ENCODE measurements around the gene ERC2.

Gene ERC2

DNA sequence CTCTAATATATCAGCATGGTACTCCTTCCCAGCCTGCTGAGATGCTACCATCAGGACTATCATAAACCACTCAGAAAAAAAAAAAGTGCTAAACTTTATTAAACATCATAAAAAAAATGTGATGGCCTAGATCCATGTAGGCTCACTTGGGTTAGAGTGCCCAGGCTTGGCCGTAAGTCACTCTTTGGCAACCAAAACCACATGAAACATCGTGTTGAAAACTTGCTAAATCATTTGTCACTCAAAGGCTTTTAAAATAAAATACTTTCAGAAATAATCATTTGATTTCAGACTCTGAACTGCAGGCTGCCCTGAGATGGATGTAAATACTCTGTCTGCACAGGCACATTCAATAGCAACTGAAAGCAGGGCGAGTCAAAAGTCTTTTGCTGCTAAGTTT, 902.7 kb downstream of the ERC2 start:
- no peak for DNase-seq
- intact Hi-C loops (cut with DNase I) = no loop called here

DNA sequence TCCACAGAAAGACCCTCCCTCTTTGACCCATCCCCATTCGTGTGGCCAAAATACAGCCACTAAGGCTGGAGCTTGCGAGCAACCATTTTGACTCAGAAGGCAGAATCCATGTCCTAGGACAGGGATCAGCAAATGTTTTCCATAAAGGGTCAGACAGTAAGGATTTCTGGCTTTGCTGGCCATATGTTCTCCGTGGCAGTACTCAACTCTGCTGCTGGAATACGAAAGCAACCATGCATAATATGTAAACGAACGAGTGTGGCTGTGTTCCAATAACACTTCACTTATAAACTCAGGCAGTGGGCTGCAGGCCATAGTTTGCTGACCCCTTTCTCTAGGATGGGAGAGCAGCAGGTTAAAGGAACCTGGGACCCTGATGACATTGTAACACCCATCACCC, 903.5 kb downstream of the ERC2 start:
- no peak for DNase-seq
- intact Hi-C loops (cut with DNase I) = no loop called here

DNA sequence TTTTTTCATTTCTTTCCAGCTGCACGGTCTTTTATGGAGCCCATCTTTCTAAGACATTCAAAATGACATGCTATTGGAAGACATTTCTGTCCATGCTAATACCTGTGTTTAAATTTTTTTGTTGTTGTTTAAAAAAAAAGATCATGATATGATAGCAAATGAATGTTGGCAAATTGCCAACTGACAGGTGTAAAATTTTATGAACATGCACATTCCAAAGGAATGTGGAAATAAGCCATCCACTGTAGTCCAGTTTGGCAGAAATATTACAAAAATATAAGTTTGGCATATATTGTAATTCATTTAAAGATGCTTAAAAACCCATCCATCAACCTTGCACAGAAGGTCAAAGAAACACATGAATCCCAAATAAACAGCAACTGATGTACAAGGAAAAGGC, 905.6 kb downstream of the ERC2 start:
- DNase-seq = no peak
- intact Hi-C loops (cut with DNase I) = no loop called here

DNA sequence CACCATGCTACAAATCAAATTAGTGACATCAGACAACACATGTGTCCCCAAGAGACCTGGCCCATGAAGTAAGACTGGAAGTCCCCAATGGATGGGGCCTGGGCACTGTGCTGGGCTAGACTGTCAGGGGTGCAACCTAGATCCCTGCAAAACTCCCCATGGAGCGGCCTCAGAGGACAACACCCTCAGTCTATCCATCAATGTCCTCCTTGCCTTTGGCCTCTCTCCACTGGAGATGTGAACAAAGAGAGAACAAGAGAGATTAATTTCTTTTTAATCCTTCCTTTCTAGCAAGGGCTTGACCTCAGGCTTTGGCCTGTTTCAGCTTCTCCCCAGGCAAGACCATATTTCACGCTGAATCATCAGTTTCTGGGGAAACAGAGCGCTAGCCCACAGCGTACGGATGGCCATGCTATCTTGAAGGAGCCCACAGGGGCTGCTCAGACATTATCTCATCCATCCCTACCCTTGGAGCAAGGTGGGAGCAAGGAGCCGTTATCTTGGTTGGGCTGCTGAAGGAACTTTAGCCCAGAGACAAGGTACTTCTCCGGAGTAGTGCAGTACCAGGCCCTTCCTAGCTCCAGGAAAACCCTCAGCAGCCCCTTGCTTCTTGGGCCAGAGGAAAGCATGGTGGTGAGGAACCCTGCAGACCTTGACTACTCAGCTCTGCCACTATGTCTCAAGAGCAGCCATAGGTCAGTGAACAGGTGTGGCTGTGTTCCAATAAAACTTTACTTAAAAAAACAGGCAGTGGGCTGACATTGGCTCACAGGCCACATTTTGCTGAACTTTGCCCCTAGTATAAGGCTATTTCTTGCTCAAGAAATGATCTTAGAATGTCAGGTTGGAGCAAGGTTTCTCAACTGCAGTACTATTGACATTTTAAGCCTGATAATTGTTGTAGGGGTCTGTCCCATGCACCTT, 908.5 kb downstream of the ERC2 start:
- intact Hi-C loops (cut with DNase I) = no loop called here
- no peak for DNase-seq

DNA sequence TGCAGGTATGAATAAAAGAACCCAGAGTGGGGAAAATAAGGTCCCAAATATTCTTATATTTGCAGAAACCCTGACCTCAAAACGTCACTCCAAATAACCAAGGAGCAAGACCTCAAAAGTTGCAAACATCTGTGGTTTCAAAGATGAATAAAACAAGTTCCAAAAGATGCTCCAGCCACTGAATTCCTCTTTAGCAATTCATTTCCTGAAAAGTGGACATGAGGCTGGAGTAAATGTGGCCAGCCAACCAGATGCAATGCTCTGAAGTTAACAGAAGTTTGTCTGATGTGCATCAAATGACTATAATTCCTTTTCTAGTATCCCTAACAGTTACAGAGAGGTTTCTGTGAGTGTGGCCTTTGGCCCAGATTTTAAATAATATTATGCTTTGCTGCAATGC, 910.0 kb downstream of the ERC2 start:
- DNase-seq = no peak
- intact Hi-C loops (cut with DNase I) = no loop called here

DNA sequence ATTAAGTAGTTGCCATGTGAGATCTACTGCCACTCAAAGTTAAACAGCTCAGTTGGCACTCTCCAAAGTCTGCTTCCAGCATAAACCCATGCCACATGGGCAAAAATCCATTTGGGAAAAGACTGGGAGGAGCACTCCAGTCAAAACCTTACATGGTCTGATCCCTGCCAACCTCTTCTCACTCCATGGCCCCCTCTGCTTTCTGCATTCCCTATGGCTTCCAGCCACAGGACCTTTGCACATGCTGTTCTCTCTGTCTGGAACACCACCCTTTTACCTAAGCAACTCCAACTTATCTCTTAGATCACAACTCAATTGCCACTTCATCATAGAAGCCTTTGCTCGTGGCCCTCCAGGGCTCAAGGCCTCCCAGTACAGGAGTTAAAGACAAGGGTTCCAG, 910.7 kb downstream of the ERC2 start:
- DNase-seq = no peak
- intact Hi-C loops (cut with DNase I) = no loop called here

DNA sequence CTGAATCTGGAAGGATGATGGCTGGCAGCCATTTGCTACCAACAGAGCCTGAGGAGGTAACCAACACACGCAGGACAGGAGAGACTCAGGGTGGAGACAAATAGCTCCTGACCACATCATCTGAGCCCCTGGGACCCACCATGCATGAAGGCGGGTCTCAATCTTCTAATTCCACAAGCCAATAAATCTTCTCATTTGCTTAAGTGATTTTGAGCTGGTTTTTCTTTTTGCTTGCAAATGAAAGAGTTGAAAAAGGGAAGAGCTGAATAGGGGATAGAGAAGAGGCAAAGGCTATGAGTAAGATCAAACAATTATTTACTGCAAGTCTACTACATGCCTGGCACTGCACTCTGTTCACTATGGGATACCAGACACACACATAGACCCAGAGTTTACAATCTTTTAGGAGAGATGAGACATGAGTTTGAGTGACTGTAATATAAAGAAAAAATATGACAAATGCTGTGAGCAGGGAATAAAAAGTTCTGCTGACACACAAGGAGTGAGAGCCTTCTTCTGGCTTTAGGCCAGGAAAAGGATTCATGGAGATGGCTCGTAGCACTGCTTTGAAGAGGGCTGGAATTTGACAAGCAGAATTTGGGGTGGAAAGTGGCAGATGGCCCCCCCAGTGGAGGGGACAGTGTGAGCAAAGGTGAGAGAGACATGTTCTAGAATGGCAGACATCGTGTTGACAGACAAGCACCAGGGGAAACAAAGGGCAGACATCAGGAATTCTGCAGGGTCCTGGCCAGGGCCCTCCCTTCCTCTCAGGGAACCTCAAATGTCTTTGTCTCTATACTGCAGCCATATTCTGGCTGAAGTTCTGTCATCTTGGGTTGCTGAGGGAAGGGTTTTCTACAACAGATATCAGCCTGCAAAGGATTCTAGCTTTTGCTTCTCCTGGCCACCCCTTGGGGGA, 911.4 kb downstream of the ERC2 start:
- intact Hi-C loops (cut with DNase I) = no loop called here

DNA sequence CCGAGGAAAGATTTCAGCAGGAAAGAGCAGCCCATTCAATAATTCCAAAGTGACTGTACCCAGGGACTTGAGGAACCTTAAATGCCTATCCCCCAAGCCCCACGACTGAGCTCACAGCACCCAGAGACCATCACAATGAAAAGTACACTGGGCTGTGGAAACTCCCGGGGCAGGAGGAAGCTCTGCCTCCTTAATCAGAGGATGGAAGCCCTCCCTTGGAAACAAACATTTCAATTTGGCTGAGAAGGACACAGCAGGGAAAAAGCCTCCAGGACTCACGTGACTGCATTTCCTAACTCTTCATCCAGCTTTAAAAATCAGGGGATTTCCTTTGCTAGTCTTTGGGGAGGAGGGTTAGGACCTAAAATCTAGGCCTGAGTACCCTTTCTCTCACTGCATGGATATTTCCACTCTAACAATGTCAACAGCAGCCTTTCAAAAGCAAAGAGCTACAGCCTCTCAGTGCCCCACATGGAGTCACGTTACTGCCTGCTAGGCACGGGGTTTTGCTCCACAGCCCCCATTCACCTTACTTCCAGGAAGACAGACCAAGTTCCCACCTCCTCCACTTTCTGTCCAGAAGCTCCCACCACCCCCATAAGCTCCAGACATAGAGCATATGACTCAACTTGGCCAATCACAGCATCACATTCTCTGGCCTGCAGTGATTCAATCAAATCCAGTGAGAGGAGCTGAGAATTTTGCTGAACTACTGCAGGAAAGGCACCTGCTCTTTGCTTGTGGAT, 912.2 kb downstream of the ERC2 start:
- intact Hi-C loops (cut with DNase I) = no loop called here
- DNase-seq = no peak

More for the DNA sequence above, 911.4 kb downstream of the ERC2 start:
- no peak for DNase-seq

DNA sequence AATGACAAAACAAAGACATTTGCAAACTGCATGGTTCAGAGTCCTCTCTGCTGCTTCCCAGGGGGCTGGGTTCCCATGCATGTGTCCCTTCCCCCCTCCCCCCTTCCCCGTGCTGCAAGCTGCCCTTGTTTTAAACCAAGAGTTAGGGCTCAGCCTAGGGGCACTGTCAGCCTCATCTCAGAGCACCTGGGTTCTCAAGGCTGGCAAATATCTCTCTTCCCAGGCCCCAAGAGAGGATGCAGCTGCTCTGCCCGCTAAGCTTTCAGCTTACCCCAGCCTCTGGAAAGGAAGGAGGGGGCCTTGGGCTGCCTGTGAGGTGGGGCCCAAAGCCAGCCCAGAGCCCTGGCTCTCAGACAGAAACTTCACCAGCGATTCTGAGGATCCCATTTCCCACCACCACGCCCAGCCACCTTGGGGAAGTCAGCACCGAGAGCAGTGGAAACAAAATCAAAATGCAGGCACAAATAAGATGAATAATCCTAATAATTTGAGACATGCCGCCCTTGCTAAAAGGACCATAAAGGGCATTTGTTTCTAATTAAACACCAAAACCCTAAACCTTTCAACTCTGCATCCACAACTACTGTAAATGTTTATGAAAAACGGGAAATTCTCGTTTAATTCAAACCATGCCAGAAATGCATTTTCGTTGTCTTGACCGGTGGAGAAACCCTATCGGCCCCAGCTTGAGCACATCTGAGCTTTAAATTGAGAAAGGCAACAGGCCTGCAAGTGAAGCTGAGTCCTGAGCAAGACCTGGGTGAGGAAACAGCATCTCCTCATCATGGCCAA, 913.4 kb downstream of the ERC2 start:
- intact Hi-C loops (cut with DNase I) = no loop called here
- DNase-seq = no peak

DNA sequence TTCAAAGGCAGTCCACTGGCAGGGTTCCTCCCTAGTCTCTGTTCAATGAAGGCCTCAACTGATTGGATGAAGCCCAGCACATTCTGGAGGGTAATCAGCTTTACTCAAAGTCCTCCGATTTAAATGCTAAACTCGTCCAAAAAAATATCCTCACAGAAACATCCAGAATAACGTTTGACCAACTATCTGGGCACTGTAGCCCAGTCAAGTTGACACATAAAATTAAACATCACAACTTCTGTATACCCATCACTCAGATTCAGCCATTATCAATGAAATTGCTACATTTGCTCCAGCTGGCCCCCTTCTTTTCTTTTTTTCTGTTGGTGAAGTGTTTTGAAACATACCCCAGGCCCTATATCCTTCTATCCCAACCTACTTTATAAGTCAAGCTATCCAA, 916.6 kb downstream of the ERC2 start:
- no peak for DNase-seq
- intact Hi-C loops (cut with DNase I) = no loop called here

DNA sequence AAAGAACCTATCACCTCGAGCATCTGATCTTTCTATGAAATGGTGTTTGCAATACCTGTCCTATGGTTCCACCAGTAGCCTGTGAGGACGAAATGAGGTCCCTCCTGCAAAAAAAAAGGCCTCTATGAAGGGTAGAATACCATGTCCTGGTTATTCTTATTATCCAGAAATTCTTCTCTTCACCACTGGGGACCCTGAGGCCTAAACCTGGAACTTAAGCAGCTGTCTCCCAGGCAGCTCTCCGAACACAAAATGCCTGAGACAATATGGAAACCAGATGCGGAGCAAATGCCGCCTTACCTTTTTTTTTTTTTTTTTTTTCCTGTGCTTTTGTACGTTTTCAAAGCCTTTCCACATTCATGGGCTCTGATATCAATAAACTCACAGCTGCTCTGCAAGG, 919.1 kb downstream of the ERC2 start:
- DNase-seq = no peak
- intact Hi-C loops (cut with DNase I) = no loop called here

DNA sequence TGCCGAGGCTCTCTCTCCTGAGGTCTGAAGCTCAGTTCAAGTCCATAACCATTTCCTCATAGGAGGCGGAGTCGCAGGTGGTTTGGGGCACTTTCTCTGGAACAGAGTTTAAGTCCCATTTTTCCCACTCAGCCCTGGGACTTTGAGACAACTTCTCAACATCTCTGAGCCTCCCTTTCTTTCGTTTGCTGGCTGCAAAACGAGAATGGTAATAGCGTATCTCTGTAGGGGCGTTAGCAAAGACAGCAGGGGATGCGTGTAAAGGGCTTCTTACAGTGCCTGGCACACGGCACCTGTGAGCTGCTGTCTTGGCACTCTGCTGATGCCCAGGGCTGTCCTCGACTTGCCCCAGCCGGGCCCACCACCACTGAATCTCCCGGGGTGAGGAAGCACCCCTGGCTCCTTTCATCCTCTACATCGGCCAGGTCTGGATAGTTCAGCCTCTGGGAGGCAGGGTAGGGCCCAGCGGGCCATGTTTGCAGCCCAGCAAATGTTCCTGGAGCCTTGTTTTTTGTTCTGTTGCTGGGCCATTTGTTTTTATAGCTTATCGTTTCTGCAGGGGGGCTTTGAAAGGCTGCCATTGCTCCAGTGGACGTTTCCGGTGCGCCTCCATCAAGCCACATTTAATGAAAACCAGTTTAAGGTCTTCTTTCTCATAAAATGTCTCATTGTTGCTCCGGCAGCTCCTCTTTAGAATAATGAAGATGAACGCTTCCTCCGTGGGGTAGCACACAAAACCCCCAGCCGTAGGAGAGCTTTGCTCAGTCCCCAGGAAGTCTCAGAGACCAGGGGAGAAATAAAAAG, 921.2 kb downstream of the ERC2 start:
- intact Hi-C loops (cut with DNase I) = no loop called here
- DNase-seq = no peak

DNA sequence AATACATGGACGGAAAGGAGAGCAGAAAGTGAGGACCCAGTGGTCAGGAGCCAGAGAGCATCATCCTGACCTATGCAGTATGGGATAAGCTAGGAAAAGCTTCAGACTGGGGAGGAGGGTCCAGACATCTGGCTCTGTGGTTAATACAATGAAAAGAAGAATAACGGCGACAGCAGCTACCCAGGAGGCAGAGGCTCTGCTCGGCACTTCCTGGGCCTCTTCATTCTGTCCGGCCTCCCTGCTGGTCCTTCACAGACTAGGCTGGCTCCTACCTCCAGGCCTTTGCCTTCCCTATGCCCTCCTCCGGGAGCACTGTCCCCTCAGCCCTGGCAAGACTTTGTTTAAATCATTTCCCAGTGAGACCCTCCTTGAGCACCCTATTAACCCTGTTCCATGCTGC, 922.3 kb downstream of the ERC2 start:
- intact Hi-C loops (cut with DNase I) = no loop called here
- DNase-seq = no peak

DNA sequence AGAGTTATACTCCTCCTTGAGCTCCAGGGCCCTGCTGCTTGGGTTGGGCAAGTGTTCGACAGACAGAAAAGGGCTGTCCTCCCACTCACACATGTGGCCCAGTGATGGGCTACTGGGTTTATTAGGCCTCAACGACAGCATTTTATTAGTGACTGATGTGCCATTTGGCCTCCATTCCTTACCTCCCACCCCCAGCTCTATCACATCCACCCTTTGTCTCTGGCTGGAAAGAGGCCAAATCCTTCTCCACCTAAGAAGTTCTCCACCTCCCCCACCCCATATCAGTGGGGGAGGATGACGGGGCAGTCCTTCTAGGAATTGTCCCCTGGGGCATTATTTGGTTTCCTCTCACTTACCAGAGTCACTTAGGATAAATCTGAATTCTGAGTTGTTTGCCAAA, 924.0 kb downstream of the ERC2 start:
- DNase-seq = no peak
- intact Hi-C loops (cut with DNase I) = no loop called here

DNA sequence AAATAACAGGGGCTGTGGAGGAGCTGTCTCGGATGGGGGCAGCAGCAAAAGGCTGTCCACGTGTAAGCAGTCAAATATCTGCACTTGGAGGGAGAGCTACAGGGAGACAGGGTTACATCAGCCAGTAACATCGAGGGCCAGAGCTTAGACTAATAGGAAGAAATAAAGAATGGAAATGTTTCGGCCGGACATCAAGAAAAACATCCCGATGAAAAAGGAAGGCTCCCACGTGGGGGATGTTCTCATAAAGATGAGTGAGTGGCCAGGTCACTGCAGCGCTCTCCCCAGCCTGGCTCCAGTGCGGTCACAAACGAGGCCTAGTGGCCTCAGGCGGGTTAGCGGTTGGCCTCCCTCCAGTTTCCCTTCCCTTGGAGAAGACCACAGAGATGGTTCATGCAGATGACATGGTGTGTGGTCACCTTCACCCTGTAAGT, 925.1 kb downstream of the ERC2 start:
- intact Hi-C loops (cut with DNase I) = no loop called here
- DNase-seq = no peak

DNA sequence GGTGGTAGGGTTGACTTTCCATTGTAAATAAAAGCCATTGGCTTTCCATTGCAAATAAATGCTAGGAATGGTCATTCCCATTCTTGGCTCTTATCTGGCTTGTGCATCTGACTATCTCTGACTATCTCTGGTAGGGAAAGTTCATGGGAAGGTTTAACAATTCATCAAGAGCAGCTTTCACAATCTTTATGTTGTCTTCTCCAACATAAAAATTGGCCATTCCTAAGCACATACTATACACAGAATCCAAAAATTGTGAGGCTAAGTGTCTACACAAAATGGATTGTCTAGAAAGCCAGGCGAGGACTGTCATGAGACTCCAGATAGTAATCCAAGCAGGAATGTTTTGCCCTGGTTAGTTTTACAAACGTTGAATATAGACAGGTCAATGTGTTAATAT, 926.8 kb downstream of the ERC2 start:
- intact Hi-C loops (cut with DNase I) = no loop called here
- no peak for DNase-seq

DNA sequence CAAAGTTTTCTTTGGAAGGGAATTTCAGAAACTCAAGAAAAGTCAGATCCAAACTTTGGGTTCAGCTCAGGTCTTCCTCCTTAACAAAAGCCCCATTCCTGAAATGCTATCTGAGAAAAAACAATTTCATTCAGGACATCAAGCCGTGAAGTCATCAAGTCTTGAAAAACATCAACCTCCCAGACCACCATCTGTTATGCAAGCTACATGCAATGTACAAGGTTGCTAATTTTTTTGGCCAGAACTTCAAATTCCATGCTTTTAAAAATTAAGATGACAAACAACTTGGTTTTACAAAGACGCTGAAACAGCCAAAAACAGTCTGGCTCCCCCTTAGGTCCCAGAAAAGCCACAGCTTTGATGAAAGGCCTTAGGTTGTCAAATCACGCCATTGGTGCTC, 927.3 kb downstream of the ERC2 start:
- DNase-seq = no peak
- intact Hi-C loops (cut with DNase I) = no loop called here

DNA sequence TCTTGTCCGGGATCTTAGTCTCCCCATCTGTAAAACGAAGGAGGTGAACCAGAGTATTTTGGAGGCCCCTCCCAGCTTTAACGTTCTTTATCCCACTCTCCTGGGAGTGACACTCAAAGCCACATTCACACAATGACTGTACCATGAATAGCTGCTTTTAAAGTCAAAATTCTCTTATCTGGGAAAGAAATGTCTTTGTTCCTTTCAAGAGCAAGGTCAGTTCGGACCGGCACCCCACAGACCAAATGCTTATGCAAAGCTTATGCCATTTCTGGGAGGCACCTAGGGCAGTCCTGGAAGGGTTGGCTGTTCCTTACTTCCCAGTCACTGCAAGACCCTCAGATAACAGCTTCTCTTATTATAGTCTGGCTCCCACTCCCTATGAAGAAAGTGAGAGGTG, 927.7 kb downstream of the ERC2 start:
- intact Hi-C loops (cut with DNase I) = no loop called here
- DNase-seq = no peak

Data from head of caudate nucleus (tissue), 42 donors.